NK-92 (cell line): ENCODE results near the gene COA7.

Source experiments
- DNase-seq: peaks from one replicate; lab custom pipeline; 2025; ENCODE audit not compliant: unreplicated experiment; lab: John Stamatoyannopoulos, UW

Gene COA7

GRCh38 chr1:52636721-52637695, 61.1 kb downstream of the COA7 start:
- DNase-seq = no peak

DNA sequence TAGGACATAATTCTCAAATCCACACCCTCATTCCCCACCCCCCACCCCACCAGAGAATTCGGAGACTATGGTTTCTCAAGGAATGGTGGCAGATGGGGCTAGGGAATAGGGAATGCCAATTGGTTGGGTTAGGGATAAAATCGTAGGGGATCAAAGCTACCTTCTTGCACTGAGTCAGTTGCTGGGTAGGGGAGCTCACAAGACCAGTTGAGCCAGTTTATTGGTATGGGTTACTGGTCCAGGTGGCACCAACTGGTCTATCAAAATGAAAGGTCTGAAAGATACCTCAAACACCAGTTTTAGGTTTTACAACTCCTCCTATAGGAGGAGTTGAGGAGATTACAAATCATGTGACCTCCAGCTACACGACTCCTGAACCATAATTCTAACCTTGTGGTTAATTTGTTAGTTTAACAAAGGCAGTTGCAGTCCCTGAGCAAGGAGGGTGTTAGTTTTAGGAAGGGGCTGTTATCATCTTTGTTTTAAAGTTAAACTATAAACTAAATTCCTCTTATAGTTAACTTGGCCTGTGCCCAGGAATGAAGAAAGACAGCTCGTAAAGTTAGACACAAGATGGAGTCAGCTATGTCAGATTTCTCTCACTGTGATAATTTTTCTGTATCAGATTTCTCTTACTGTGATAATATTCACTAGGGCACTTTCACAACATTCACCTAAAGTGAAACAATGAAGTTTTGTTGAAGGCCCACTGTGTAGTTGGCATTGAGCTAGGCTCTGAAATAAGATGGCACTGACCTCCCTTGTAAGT, 62.6 kb downstream of the COA7 start:
- no peak for DNase-seq
